SH-SY5Y (cell line): ENCODE data around the gene ELAC1.

Experiments used
- GATA2 ChIP-seq: IDR thresholded peaks from 2 replicates; pipeline ENCODE4 v1.6.1; 2011; ENCODE audit warnings: mild to moderate bottlenecking, low read depth, low read length
- GATA3 ChIP-seq: IDR thresholded peaks from 2 replicates; pipeline ENCODE4 v1.6.1; 2011; ENCODE audit warnings: low read depth, mild to moderate bottlenecking, low read length, moderate library complexity

GRCh38 chr18:50987261-50987660 lies 19.4 kb downstream of the ELAC1 start:
- TF ChIP-seq GATA2 (no peak), GATA3 (no peak)
